Sciatic nerve (tissue), 2 donors: ENCODE data around the gene TAF1. TPM values are rescaled to one million over a fixed set of nuclear protein-coding genes. Genes with fewer than 3 reads are reported as not detected.
A peak's percentile ranks its signal among the peaks of the same experiment; 100 is the strongest.
"Not testable (repeated sequence)": the region's sequence is repeated elsewhere in the genome, so short reads cannot be mapped to it uniquely, and the experiment has no call there.

ENCODE experiments used
- ATAC-seq: fragments of 200-7000 bp; cut with Tn5 transposase; one replicate; pipeline ENCODE4 v1.9.1; 2020; ENCODE audit warnings: mild to moderate bottlenecking, moderate library complexity
- DNase-seq: peaks from one replicate; pipeline ENCODE4 v3.0.0-alpha.2; 2020; ENCODE audit warnings: low spot score
- intact Hi-C: fragments of 100-400 bp; cut with DNase I; formaldehyde crosslinking; loops from one replicate; pipeline ENCODE4 v1.14.2; 2022
- total RNA-seq: library from RNA; stranded (reverse); fragmentation: NEBNext Ultra II Directional; extraction: Animal tissue kit (Norgen Biotek cat#: 25700); gene quantifications from one replicate; pipeline ENCODE4 v1.2.1, GENCODE V29; 2021
- donor health status: DM: no; HTN: no; CAD: no.
- donor health status: DM: no; HTN: no; CAD: no.

Gene TAF1
- total RNA-seq, 1 donor from 2014 or later: 57.4 TPM

- no peak for ATAC-seq
These were observed 54.5 kb downstream of the TAF1 start for GRCh38 chrX:71420686-71421085.

GRCh38 chrX:71432733-71433132 is 66.6 kb downstream of the TAF1 start:
- ATAC-seq (no peak), DNase-seq (no peak)
- intact Hi-C loops: no loop called here

More at GRCh38 chrX:71420686-71421085, 54.5 kb downstream of the TAF1 start:
- DNase-seq: no peak
- intact Hi-C loops: no loop called here

- intact Hi-C loops: no loop called here
- DNase-seq (no peak), ATAC-seq (no peak)
These were observed 72.6 kb downstream of the TAF1 start for GRCh38 chrX:71438750-71439149.

- intact Hi-C loops: no loop called here
- DNase-seq (no peak), ATAC-seq (no peak)
These were observed 73.3 kb downstream of the TAF1 start for GRCh38 chrX:71439420-71439819.

- intact Hi-C loops: no loop called here
- no peak for DNase-seq
These were observed 73.7 kb downstream of the TAF1 start for GRCh38 chrX:71439896-71440295.

GRCh38 chrX:71440401-71440800 is 74.2 kb downstream of the TAF1 start:
- DNase-seq: no peak
- intact Hi-C loops: no loop called here
- ATAC-seq: no peak

More at GRCh38 chrX:71439896-71440295, 73.7 kb downstream of the TAF1 start:
- no peak for ATAC-seq

- ATAC-seq, intact Hi-C loops: not testable (repeated sequence)
These were observed 75.7 kb downstream of the TAF1 start for GRCh38 chrX:71441809-71442208.

GRCh38 chrX:71450433-71451106 is 84.4 kb downstream of the TAF1 start:
- DNase-seq (no peak), ATAC-seq (no peak)
- intact Hi-C loops: no loop called here

More at GRCh38 chrX:71441809-71442208, 75.7 kb downstream of the TAF1 start:
- DNase-seq: not testable (repeated sequence)

- intact Hi-C loops, DNase-seq, ATAC-seq: not testable (repeated sequence)
These were observed 85.4 kb downstream of the TAF1 start for GRCh38 chrX:71451518-71451917.

- intact Hi-C loops: no loop called here
- DNase-seq: no peak
- ATAC-seq: no peak
These were observed 86.9 kb downstream of the TAF1 start for GRCh38 chrX:71453056-71453455.

GRCh38 chrX:71454222-71454621 is 88.1 kb downstream of the TAF1 start:
- DNase-seq (no peak), ATAC-seq (no peak)
- intact Hi-C loops: no loop called here

GRCh38 chrX:71458866-71459265 is 92.7 kb downstream of the TAF1 start:
- no peak for ATAC-seq
- intact Hi-C loops: no loop called here
- no peak for DNase-seq

- no peak for ATAC-seq
- intact Hi-C loops: no loop called here
- DNase-seq: no peak
These were observed 98.8 kb downstream of the TAF1 start for GRCh38 chrX:71464968-71465367.

GRCh38 chrX:71466979-71467523 is 100.9 kb downstream of the TAF1 start:
- no peak for ATAC-seq
- no peak for DNase-seq
- intact Hi-C loops: no loop called here

- no peak for DNase-seq
- no peak for ATAC-seq
- intact Hi-C loops: no loop called here
These were observed 109.8 kb downstream of the TAF1 start for GRCh38 chrX:71475785-71476540.

GRCh38 chrX:71482228-71482958 is 116.2 kb downstream of the TAF1 start:
- ATAC-seq: no peak
- no peak for DNase-seq
- intact Hi-C loops: no loop called here

- intact Hi-C loops: no loop called here
- no peak for ATAC-seq
- no peak for DNase-seq
These were observed 121.7 kb downstream of the TAF1 start for GRCh38 chrX:71487814-71488213.

- intact Hi-C loops: no loop called here
- ATAC-seq: no peak
These were observed 123.4 kb downstream of the TAF1 start for GRCh38 chrX:71489540-71489939.

GRCh38 chrX:71492231-71493065 is 126.3 kb downstream of the TAF1 start:
- intact Hi-C loops: no loop called here
- peak; percentile 81 for ATAC-seq

More at GRCh38 chrX:71489540-71489939, 123.4 kb downstream of the TAF1 start:
- DNase-seq: no peak

More at GRCh38 chrX:71492231-71493065, 126.3 kb downstream of the TAF1 start:
- DNase-seq: peak; percentile 69
